NCI-H446 treated with DMSO at 0.1 percent for 48 hours (cell line): ENCODE measurements around the gene MYB.
"Not testable (repeated sequence)": the region's sequence is repeated elsewhere in the genome, so short reads cannot be mapped to it uniquely, and the experiment has no call there.

Experiments
- DNase-seq: peaks from one replicate; lab custom pipeline; 2025; lab: John Stamatoyannopoulos, UW

Gene MYB

GRCh38 chr6:135164387-135164786 lies 16.7 kb upstream of the MYB start:
- DNase-seq, result not testable (repeated sequence)

DNA sequence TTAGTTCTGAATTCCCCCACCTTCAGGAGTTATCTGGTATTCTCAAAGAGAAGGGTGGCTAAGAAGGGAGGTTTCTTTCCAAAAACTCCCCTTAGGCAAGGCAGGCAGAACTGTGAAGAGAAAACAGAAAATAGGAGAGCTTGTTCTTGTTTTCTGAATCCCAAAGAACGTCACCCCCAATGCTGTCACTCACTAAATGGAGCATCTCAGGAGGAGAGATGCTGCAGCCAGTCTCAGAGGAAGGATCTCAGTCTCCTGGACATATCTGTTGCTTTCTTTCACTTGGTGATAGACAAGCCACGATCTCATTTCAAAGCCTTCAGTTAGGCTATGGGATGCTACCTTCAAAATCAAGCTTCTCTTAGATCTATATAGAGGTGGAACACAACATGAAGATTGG lies 16.1 kb upstream of the MYB start:
- no peak for DNase-seq

GRCh38 chr6:135166515-135166914 lies 14.6 kb upstream of the MYB start:
- no peak for DNase-seq

DNA sequence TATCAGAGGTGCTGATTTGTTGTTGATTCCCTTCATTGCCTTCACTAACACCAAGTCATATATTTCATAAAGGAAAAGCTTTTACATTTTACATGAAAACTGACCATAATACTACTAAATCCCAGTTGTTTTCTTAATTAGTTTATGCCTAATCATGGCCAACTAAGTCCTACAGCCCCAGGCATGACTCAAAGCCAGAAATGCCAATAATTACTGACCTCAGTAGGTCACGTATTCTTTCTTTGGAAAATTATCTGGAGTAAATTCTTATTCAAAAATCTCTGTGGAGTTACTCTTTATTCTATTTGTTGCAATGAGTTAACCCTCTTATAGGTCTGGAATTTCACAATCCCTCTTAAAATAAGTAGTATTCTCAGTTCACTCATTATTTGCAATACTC lies 13.5 kb upstream of the MYB start:
- DNase-seq, result no peak

DNA sequence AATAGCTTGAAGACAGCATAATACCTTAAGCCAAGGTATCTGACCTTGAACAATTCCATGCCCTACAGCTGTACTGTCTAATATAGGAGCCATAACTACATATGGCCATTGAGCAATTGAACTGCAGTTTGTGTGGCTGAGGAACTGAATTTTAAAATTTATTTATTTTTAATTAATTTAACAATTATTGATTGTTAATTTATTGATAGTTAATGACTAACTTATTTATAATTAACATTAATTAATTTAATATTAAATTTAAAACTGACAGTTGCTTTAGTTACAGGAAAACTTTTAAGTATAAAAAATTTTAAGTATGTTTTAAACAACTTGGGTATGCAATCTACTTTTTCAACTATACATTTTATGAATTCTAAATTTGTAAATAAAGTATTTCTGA lies 12.3 kb upstream of the MYB start:
- no peak for DNase-seq

DNA sequence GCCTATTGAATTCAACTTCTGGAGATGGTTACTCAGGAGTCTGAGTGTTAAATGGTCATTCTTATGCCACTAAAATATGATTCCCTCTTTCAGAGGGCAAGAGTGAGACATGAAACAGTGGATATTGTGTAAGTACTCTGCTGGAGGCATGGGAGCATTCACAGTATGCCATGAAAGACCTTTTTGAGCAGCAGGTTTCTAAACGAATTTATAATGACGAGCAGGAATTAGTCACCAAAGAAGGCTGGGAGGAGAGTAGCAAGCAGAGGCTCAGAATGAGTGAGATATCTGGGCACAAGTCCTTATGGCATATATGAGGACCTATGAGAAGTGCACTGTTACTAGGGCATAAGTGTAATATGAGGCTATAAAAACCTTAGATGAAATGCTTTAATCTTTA lies 10.9 kb upstream of the MYB start:
- no peak for DNase-seq

DNA sequence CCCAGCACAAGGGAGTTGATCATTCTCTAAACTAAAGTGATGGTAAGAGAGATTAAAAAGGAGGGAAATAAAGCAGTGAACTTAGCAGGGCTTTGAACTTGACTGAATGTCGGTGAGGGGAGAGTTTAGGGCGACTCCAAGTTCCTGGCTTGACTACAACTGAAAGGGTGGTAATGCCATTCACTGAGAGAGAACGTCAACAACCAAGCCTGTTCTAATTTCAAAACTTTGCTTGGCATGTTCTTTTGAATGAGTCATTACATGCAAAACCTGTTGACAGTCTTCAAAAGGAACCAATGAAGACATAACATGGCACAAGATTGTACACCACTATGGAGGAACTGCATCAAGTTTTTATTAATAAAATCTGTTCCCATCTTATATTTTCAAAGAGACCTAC lies 10.3 kb upstream of the MYB start:
- DNase-seq, result no peak

- DNase-seq, result no peak
These were observed 7.7 kb upstream of the MYB start for GRCh38 chr6:135173242-135173988.

DNA sequence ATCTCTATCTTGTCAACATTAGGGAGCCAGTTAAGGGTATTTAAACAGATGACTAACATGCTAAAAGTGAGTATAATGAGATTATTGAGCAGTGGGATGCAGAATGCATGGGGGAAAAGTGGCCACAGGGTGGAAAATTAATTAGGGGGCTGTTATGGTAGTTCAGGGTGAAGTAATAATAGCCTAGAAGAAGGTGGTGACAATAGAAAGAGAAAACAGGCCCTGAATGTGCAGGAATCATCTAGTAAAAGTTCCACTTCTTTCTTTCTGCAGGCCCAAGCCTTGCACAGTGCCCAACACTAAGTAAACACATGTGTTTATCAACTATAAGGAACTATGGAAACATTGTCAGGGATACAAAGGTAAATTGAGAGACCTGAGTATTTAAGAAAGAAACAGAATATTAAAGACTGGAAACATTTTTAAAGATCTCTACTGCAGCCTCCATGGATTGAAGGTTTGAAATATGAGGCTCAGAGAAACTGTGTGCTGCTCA lies 7.1 kb upstream of the MYB start:
- no peak for DNase-seq

- DNase-seq, result no peak
These were observed 5.0 kb upstream of the MYB start for GRCh38 chr6:135176058-135176457.

- DNase-seq, result no peak
These were observed 4.6 kb upstream of the MYB start for GRCh38 chr6:135176464-135176863.

DNA sequence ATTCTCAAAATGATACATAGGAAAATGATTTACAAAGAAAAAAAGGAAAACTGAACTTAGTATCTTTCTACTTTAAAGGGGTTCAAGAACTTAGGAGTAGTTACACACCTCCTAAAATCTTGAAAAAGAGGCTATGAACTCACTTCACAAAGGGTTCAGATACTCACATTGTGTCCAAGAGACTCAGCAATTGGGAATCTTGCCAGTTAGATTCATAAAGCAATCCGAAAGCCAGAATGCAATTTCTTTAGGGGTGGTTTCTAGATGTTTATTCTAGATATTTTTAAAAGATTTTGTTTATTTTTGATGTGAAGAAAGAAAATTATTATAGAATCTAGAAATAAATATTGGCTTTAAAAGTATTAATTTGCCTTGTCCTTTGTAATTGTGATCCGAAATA lies 1.7 kb upstream of the MYB start:
- DNase-seq, result no peak

GRCh38 chr6:135179920-135180541 lies 1.1 kb upstream of the MYB start:
- DNase-seq, result no peak

DNA sequence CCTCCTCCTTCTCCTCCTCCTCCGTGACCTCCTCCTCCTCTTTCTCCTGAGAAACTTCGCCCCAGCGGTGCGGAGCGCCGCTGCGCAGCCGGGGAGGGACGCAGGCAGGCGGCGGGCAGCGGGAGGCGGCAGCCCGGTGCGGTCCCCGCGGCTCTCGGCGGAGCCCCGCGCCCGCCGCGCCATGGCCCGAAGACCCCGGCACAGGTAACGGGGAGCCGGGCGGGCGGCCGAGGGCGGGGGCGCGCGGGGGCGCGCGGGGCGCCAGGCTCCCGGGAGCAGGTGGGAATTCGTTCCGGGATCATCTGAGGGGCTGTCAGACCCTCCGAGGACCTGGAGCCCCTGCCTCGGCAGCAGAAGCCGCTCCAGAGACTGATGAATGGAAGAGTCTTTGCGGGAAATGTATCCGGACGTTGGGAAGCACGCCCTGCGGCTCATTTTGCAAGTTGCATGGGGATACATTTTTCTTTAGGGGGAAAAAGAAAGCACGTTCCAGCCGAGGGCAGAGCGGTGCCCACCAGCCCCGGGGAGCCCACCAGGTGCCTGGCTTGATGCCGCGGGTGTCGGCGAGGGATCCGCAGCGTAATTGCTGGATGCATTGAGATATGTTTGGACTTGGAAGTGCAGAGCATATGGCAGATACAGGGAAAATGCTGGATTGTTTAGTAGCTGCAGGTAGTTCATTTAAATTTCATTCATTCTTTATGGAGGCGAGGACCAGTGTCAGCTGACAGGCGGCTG lies 394 bp downstream of the MYB start:
- no peak for DNase-seq

GRCh38 chr6:135182071-135183001 lies 1.2 kb downstream of the MYB start:
- DNase-seq, result no peak

- no peak for DNase-seq
These were observed 2.0 kb downstream of the MYB start for GRCh38 chr6:135183002-135183531.

GRCh38 chr6:135183532-135184440 lies 2.7 kb downstream of the MYB start:
- DNase-seq, result no peak

GRCh38 chr6:135185483-135185882 lies 4.4 kb downstream of the MYB start:
- DNase-seq, result no peak

DNA sequence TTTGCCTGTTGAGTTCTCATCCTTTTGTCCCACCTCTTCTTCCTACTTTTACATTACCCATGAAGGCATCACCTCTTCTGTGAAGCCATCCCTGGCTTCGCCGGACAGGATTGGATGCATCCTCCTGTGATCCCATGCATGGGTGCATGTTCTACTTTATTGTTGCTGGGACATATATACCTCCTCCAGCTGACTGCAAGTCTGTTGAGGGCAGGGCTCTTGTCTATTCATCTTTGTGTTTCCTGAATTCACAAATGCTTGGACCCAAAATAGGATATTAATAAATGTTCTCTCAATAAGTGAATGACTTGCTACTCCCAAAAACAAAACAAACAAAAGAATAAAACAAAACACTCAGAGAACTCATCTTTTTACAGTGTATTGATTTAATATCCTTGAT lies 5.1 kb downstream of the MYB start:
- no peak for DNase-seq

- DNase-seq, result no peak
These were observed 6.3 kb downstream of the MYB start for GRCh38 chr6:135187372-135187771.

DNA sequence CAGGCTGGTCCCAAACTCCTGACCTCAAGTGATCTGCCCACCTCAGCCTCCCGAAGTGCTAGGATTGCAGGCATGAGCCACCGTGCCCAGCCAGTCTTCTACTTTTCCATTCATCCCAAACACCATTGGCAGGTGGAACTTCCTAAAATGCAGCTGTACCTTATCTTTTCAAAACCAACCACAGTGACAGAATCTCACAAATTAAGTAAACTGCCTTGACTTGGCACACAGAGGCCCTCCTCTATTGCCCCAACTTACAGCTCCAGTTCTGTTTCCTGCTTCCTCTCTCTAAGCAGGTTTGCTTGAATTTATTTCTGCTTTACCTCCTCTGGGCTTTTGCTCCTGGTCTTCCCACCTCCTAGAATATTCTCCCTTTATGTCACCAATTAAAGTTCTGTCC lies 7.6 kb downstream of the MYB start:
- no peak for DNase-seq
